C4-2B (cell line): ENCODE results near the gene TMTC2.

ENCODE experiments used
- H3K27ac ChIP-seq: fragments of 450-650 bp; 2 replicates; pipeline ENCODE4 v1.5.1; 2017
- ZFX ChIP-seq: fragments of 450-650 bp; IDR thresholded peaks from 2 replicates; pipeline ENCODE4 v1.6.1; 2017
- TF ChIP-seq, protein P1 (sequence below): fragments of 450-650 bp; conservative IDR thresholded peaks from 2 replicates; pipeline ENCODE4 v1.5.1; 2017; ENCODE audit warnings: mild to moderate bottlenecking

Gene TMTC2

DNA sequence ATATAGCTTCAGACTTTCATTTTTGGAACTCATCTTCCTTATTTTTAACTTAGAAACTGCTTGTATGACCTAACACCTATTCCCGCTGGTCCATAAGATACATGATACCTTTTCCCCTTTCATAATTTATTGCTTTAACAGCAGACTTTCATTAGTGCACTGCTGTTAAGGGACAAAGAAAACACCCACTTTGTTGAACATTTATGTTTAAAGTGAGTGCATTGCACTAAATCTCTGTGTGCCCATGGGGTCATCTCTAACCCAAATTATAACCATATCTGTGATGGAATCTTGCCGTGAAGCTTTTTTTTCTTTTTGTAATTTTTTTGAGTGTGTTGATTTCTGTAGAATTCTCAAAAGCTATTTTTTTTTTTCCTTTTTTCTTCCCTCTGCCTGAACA is 261.8 kb downstream of the TMTC2 start:
- TF ChIP-seq, protein P1, sequence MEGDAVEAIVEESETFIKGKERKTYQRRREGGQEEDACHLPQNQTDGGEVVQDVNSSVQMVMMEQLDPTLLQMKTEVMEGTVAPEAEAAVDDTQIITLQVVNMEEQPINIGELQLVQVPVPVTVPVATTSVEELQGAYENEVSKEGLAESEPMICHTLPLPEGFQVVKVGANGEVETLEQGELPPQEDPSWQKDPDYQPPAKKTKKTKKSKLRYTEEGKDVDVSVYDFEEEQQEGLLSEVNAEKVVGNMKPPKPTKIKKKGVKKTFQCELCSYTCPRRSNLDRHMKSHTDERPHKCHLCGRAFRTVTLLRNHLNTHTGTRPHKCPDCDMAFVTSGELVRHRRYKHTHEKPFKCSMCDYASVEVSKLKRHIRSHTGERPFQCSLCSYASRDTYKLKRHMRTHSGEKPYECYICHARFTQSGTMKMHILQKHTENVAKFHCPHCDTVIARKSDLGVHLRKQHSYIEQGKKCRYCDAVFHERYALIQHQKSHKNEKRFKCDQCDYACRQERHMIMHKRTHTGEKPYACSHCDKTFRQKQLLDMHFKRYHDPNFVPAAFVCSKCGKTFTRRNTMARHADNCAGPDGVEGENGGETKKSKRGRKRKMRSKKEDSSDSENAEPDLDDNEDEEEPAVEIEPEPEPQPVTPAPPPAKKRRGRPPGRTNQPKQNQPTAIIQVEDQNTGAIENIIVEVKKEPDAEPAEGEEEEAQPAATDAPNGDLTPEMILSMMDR = no peak
- no peak for TF ChIP-seq ZFX
- H3K27ac ChIP-seq = no peak overlapping the region

DNA sequence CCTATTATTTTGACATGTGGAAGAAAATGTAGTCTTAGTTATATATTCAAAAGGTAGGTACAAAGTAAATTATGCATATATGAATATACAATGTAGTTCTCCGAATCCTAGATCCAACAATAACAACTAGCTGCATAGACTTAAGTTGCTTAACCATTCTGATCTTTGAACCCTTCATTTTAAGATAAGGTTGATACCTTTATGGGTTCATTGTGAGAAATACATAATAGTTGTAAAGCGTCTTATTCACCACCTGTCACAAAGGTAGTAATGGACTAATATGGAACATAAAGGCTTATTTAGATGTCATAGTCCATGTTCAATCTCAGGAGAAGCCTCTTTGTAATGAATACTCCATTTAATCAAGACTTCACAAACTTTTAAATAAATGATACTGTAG is 263.6 kb downstream of the TMTC2 start:
- no peak overlapping the region for H3K27ac ChIP-seq
- TF ChIP-seq, protein P1 = no peak
- TF ChIP-seq ZFX = no peak

DNA sequence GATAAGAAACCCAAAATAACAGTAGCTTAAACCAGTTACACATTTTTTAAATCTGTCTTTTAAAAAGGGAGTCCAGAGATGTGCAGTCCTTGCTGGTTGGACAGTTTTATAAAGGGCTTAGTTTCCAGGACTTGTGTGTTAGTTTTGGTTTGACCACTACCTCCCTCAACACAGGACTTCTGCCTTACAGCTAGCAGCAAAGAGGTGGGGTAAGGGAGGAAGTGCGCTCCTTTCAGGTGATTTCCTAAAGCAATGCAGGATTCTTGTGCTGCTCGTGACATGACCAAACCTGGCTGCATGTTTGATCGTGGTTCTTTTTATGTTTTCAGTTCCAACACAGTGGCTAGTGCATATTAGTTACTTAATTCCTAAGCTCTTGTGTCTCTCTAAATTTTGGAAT is 266.2 kb downstream of the TMTC2 start:
- TF ChIP-seq, protein P1 = no peak
- no peak for TF ChIP-seq ZFX
- H3K27ac ChIP-seq = no peak overlapping the region

DNA sequence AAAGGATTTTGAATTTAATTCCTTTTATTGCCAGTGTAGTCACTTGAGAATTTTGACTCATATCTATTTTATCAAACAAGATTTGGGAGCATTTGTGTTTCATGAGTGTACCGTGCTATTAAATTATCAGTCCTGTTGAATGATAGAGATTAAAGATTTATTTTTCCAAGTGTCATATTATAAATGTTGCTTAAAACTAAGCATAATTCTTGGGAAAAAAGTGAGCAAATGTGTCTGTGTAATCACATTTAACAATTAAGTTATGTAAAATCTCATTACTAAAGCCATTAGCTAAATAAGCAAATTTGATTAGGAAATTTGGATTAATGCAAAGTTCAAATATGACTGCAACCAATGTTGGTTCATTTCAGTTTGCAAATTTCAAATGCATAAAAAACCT is 266.7 kb downstream of the TMTC2 start:
- H3K27ac ChIP-seq = no peak overlapping the region
- TF ChIP-seq ZFX = no peak
- TF ChIP-seq, protein P1 = no peak

DNA sequence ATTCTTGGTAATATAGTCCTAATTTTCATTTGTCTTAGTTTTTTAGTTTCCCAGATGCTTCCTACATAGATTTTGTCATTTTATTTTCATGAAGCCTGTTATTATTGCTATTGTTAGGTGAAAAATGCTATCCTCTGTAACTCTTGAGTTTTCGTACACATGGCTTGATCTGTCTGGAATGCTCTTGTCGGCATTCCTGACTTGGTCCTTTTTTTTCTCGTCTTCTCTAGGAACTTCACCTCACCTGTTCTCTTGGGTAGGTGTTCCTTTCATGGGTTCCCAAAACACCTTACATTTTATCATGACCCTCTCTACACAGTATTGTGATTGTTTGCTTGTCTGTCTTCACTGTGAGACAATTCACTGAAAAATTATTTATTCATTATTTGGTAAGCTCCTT is 267.4 kb downstream of the TMTC2 start:
- TF ChIP-seq ZFX = no peak
- TF ChIP-seq, protein P1 = no peak
- H3K27ac ChIP-seq = no peak overlapping the region

DNA sequence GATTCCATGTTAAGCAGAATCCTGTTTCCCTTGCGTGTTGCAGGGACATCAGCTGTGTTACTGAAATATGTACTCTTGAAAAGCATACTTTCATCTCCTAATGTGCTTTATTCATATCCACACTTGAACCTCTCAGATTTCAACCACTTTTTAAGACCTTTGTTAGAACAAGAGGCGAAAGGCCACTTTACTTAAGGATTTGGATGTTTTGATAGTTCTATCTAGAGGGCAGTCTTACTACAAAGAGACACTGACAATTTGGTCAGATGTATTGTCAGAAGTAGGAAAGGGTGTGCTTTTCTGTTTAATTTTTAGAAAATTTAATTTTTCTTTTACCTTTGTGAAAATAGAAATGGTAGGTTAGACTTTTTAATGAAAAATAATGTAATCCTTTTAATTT is 267.9 kb downstream of the TMTC2 start:
- no peak overlapping the region for H3K27ac ChIP-seq
- no peak for TF ChIP-seq ZFX
- TF ChIP-seq, protein P1 = no peak

DNA sequence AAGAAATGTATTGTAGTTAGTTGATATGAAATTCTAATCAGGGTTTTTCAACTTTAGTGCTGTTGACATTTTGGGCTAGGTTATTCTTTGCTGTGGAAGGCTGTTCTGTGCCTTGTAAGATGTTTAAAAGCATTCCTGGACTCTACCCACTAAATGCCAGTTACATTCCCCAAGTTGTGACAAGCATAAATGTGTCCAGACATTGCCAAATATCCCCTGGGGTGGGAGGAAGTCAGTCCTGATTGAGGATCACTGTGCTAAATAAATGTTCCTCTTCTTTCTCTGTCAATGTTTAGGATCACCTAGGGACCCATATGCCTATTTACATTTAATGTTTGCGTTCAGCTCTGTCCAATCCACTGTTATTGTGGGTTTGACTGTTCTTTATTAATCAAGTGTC is 268.3 kb downstream of the TMTC2 start:
- H3K27ac ChIP-seq = no peak overlapping the region
- TF ChIP-seq, protein P1 = no peak
- no peak for TF ChIP-seq ZFX

DNA sequence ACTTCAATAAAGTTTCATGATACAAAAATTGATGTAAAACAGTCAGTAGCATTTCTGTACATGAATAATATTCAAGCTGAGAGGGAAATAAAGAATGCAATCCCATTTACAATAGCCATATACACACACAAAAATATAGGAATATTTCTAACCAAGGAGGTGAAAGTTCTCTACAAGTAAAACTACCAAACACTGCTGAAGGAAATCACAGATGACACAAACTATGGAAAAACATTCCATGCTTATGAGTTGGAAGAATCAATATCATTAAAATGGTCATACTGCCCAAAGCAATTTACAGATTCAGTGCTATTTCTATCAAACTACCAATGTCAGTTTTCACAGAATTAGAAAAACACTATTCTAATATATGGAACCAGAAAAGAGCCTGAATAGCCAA is 272.3 kb downstream of the TMTC2 start:
- TF ChIP-seq, protein P1 = no peak
- no peak for TF ChIP-seq ZFX
- H3K27ac ChIP-seq = no peak overlapping the region
